Non-pigmented ciliary epithelial cell (primary cell): ENCODE data around the gene SLC12A3.

ENCODE experiments used
- DNase-seq: peaks from one replicate; pipeline ENCODE4 v3.0.0-alpha.2; 2010; ENCODE audit warnings: low read depth

Gene SLC12A3

GRCh38 chr16:56892705-56893104 is 27.7 kb downstream of the SLC12A3 start:
- no peak for DNase-seq

GRCh38 chr16:56894331-56894917 is 29.4 kb downstream of the SLC12A3 start:
- no peak for DNase-seq

DNA sequence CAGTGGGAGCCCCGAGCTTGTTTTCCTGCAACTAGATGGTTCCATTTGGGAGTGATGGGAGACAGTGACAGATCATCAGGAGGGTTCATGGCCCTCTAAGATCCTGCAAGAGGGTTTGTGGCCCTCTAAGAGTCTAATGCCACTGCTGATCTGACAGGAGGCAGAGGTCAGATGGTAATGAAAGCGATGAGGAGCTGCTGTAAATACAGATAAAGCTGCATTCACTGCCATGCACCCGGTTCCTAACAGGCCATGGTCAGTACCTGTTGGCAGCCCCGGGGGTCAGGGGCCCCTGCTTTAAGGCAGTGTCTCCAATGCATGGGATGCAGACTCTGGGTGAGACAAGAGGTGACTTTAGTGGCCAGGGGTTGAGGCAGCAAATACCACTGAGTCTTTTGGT is 30.8 kb downstream of the SLC12A3 start:
- DNase-seq: no peak

GRCh38 chr16:56896244-56896643 is 31.2 kb downstream of the SLC12A3 start:
- no peak for DNase-seq

- no peak for DNase-seq
These were observed 32.2 kb downstream of the SLC12A3 start for GRCh38 chr16:56897026-56897799.

- no peak for DNase-seq
These were observed 33.8 kb downstream of the SLC12A3 start for GRCh38 chr16:56898847-56899246.

- DNase-seq: no peak
These were observed 38.9 kb downstream of the SLC12A3 start for GRCh38 chr16:56903866-56904265.

- DNase-seq: no peak
These were observed 42.4 kb downstream of the SLC12A3 start for GRCh38 chr16:56907401-56907800.

- no peak for DNase-seq
These were observed 44.5 kb downstream of the SLC12A3 start for GRCh38 chr16:56909527-56909979.

GRCh38 chr16:56910112-56910511 is 45.1 kb downstream of the SLC12A3 start:
- DNase-seq: no peak

DNA sequence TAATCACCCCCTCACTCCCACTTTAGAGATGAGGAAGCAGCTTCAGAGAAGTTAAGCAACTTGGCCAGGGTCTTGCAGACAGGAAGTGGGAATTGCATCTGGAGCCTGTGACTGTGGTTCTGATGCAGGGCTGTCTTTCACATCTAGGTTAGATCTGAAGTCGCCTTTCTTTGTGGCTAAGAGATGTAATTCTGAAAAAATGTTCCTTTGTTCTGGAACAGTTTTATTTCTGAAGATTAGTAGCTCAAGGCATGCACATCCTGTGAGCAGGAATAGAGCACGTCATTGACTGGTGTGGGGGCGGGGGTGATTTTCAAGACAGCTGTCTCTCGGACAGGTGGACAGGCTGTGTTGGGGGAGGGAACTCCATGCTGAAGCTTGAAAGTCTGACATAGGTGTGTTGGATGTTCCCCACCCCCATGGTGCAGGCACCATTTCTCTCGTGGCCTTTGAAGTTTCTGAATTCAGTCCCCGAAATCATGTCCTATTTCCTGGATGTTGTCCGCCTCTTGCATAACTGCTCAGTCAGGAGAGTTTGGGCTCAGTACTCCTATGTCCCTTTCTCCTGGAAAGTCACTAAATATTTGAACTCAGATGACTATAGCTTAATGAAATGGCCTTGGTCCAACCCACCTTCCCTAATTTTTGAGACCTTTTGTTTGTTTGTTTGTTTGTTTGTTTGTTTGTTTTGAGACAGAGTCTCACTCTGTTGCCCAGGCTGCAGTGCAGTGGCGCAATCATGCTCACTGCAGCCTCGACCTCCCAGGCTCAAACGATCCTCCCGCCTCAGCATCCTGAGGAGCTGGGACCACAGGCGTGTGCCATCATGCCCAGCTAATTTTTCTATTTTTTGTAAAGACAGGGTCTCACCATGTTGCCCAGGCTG is 45.9 kb downstream of the SLC12A3 start:
- peak; percentile 86 for DNase-seq

DNA sequence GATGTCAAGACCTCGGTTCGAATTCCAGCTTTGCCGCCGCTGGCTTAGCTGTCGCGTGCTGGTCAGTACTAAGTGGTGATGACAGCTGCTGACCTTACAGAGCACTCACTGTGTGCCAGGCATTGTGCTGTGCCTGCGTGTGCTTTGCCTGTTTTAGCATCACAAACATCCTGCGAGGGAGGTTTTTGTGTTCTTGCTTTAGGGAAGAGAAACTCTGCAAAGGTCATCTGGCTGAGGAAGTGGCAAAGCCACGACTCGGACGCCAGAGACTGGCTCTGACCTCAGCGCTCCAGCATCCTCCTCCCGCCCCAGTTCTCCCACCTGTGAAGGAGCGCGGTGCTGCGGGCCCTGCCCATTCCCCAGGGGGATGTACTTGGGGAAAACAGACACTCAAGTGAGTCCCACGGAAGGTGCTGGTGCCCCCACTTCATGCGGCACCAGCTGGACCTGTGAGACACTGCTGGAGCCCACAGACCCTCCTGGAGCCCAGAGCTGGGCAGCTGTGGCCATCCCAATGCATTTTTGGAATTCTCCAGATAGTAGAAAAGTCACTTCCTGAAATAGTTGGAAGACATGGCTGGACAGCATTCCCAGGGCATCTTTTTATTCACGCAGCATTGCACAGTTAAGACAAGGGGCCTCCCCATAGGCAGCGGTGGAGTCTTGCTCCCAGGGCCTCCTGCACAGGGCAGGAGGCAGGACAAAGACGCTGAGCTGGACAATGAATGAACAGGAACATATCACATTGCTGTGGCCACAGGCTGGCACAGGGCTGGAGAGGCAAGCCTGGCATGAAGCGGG is 47.0 kb downstream of the SLC12A3 start:
- no peak for DNase-seq

GRCh38 chr16:56912746-56913708 is 48.0 kb downstream of the SLC12A3 start:
- no peak for DNase-seq

DNA sequence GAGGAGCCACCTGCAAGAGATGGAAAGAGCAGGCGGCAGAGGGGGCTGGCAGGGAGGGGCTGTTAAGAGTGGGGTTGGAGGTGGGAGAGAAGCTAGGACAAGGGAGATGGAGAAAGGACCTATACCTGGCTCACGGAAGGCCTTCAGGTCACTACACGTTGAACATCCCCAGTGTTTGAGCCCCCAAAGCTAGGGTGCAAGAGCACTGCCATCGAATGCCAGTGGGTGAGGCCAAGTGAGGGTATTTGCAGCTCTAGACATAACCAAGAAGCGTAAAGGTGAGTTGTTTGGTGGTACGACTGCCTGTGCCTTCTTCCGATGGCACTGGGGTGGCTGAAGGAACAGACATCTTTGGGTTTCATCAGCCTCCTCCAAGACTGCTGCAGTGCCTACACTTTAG is 49.9 kb downstream of the SLC12A3 start:
- no peak for DNase-seq

- DNase-seq: no peak
These were observed 50.5 kb downstream of the SLC12A3 start for GRCh38 chr16:56915336-56916119.

- no peak for DNase-seq
These were observed 51.8 kb downstream of the SLC12A3 start for GRCh38 chr16:56916571-56917403.

DNA sequence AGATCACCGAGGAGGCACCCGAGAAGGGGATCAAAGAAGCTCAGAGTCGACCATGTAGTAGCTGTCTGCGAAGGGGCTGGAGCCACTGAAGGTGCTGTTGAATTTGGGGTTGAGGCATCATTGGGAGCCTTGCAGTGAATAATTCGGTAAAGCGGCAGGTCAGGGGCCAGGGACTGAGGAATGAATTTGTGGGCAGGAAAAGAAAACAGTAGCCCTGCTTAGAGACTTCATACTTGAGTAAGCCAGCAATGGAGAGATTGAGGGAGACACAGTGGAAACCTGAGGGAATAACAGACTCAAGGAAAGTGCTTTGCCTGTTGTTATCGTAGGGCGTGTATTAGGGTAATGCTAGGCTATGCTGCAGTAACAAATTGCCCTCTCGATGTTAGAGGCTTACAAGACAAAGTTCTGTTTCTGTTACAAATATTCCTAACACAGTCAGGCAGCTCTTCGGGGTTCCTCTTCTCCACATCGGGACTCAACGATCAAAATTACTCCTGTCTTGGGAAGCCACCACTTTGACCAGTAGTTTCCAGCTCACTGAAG is 53.5 kb downstream of the SLC12A3 start:
- DNase-seq: no peak

GRCh38 chr16:56919099-56919800 is 54.2 kb downstream of the SLC12A3 start:
- no peak for DNase-seq
